Measurements from ENCODE around the gene CILP2. TPM values are rescaled to one million over a fixed set of nuclear protein-coding genes. Genes with fewer than 3 reads are reported as not detected.
A peak's percentile ranks its signal among the peaks of the same experiment; 100 is the strongest.

CILP2 gene
- polyA plus RNA-seq, 1 experiment: 0.20 TPM

DNA sequence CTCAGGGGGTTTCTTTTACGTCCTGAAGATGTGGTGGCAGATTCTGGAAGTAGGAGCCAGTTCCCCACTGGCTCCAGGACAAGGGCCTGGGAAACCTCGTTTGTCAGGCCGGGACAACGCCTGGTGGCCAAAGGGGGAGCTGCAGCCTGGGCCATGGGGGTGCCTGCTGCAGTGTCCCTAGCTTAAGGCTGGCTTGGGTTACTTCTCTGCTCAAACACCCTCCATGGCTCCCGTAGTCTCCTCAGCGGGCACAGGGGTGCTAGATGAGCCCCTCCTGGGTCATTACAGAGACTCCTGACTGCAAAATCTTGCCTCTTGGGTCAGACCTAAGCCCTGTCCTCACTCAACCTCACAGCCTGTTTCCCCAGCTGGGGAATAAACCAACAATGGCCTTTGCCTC lies 14.7 kb downstream of the CILP2 start:
- TF ChIP-seq, protein P1, sequence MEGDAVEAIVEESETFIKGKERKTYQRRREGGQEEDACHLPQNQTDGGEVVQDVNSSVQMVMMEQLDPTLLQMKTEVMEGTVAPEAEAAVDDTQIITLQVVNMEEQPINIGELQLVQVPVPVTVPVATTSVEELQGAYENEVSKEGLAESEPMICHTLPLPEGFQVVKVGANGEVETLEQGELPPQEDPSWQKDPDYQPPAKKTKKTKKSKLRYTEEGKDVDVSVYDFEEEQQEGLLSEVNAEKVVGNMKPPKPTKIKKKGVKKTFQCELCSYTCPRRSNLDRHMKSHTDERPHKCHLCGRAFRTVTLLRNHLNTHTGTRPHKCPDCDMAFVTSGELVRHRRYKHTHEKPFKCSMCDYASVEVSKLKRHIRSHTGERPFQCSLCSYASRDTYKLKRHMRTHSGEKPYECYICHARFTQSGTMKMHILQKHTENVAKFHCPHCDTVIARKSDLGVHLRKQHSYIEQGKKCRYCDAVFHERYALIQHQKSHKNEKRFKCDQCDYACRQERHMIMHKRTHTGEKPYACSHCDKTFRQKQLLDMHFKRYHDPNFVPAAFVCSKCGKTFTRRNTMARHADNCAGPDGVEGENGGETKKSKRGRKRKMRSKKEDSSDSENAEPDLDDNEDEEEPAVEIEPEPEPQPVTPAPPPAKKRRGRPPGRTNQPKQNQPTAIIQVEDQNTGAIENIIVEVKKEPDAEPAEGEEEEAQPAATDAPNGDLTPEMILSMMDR (IDR thresholded peaks at IDR 0.05; ENCODE audit: low read depth, low read length): peak; percentile 79
- no peak overlapping the region for H3K4me3 ChIP-seq (ENCODE audit: low read depth, low read length)
- peaks cover 11% of the 10 kb centered on the region for H3K27me3 ChIP-seq (ENCODE audit: control insufficient read depth, insufficient read depth, low read length)
- no peak overlapping the region for H3K27ac ChIP-seq (ENCODE audit: low read depth, low read length)
- POLR2A ChIA-PET: interaction anchor here (0.8 kb wide), 1 partner anchor 24 kb away, joined by 3 read pairs; no protein-coding TSS in a partner anchor
- CTCF ChIA-PET: interaction anchor here (0.6 to 7.7 kb wide), 22 partner anchors 9 to 666 kb away, joined by 3 to 58 read pairs (median 5); partner anchors contain the start of gene GMIP
- no peak for DNase-seq (ENCODE audit: low read depth, low spot score)
- peaks cover 10% of the 10 kb centered on the region; the same call in 1 of the 2 replicates for H3K9me3 ChIP-seq (ENCODE audit: control insufficient read depth, insufficient read depth, low read length)

DNA sequence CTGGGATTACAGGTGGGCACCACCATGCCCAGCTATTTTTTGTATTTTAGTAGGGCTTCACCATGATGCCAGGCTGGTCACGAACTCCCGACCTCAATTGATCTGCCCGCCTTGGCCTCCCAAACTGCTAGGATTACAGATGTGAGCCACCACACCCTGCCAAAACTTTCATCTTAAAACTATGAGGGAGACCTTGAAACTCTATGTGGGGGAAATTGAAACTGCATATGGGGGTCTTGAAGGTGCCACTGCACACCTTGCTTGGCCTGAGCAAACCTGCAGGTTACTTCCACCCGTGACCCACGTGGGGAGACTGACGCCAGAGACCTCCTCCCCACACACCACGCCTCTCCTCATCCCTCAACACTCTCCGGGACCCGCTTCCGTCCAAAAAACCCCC lies 15.6 kb downstream of the CILP2 start:
- CTCF ChIA-PET: interaction anchor here (0.7 to 7.7 kb wide), 24 partner anchors 7 to 105 kb away, joined by 3 to 58 read pairs (median 4); partner anchors contain the start of gene GMIP
- POLR2A ChIA-PET: interaction anchor here (0.5 kb wide), 1 partner anchor 33 kb away, joined by 3 read pairs; no protein-coding TSS in a partner anchor
- Histone ChIP-seq H3K27me3 (ENCODE audit: control insufficient read depth, insufficient read depth, low read length) (peaks cover 6% of the 10 kb centered on the region), H3K27ac (ENCODE audit: low read depth, low read length) (no peak overlapping the region), H3K4me3 (ENCODE audit: low read depth, low read length) (no peak overlapping the region), H3K9me3 (ENCODE audit: control insufficient read depth, insufficient read depth, low read length) (peaks cover 10% of the 10 kb centered on the region; the same call in 1 of the 2 replicates)
- no peak for DNase-seq (ENCODE audit: low read depth, low spot score)
- TF ChIP-seq, protein P1 (IDR thresholded peaks at IDR 0.05; ENCODE audit: low read depth, low read length): no peak

DNA sequence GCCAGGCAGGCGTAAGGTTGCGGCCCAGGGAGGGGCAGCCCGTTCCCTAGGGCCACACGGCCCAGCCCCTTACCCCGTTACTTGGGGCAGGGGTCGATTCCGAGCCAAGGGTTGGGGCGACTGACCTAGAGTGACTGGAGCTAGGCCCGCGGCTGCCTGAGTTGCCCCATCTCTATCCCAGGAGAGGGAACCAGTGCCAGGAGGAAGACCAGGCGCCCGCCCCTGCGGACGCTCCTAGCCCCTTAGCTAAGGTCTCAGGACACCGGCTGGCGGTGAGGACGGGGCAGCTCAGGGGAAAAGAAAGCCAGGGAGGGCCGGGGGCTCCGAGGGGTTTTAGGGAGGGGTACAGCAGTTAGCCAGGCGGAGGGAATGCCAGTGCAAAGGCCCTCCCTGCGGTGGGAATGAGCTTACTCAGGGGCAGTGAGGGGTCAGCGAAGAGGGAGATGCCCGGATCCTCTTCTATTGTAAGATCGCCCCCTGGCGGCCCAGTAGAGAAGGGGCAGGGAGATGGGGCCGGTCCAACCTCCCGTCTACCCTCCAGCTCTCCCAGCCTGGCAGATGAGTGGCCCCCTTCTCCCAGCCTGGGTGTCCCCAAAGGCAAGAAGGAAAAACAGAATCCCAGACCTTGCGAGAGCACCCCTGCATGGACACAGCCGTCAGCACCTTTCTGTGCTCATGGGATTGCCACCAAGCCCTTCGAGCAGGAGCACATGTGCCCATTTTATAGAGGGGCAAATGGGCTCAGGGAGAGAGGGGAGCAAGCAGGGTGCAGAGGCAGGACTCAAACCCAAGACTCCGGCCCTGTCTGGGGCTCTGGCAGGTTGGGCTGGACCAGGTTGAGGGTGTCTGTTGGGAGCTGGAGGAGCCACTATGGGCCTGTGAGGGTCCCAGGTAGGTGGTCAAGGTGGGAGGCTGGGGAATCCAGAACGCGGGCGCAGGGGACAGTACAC lies 16.3 kb downstream of the CILP2 start:
- H3K4me3 ChIP-seq (ENCODE audit: low read depth, low read length): no peak overlapping the region
- CTCF ChIA-PET: interaction anchor here (0.6 to 7.7 kb wide), 21 partner anchors 8 to 90 kb away, joined by 3 to 58 read pairs (median 4); partner anchors contain the start of gene GMIP

DNA sequence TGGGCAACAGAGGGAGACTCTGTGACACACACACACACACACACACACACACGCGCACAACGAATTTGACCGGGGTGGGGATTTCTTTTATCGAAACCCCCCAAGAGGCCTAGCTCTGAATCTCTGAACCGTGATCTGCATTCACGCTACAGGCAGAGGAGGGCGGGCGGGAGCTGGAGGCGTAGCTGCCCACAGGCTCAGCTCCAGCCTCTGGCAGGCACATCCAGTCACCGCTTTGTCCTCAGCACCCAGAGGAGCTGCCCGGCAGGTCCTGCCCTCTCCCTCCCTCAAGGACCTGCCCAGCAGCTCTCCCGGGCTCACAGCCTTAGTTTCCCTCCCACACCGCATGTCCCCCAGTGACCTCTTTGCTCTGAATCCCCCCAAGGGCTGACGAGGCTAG lies 20.0 kb downstream of the CILP2 start:
- TF ChIP-seq, protein P1 (IDR thresholded peaks at IDR 0.05; ENCODE audit: low read depth, low read length): no peak
- Histone ChIP-seq H3K27ac (ENCODE audit: low read depth, low read length) (no peak overlapping the region), H3K9me3 (ENCODE audit: control insufficient read depth, insufficient read depth, low read length) (no peaks in the 10 kb centered on the region), H3K4me3 (ENCODE audit: low read depth, low read length) (no peak overlapping the region), H3K27me3 (ENCODE audit: control insufficient read depth, insufficient read depth, low read length) (no peaks in the 10 kb centered on the region)
- DNase-seq (ENCODE audit: low read depth, low spot score): no peak
- CTCF ChIA-PET: no interaction called here
- POLR2A ChIA-PET: no interaction called here

More for the DNA sequence above, 16.3 kb downstream of the CILP2 start:
- Histone ChIP-seq H3K9me3 (ENCODE audit: control insufficient read depth, insufficient read depth, low read length) (peaks cover 8% of the 10 kb centered on the region; the same call in 1 of the 2 replicates), H3K27me3 (ENCODE audit: control insufficient read depth, insufficient read depth, low read length) (peaks cover 2% of the 10 kb centered on the region), H3K27ac (ENCODE audit: low read depth, low read length) (no peak overlapping the region)
- TF ChIP-seq, protein P1 (IDR thresholded peaks at IDR 0.05; ENCODE audit: low read depth, low read length): peak; percentile 71
- no peak for DNase-seq (ENCODE audit: low read depth, low spot score)
- POLR2A ChIA-PET: interaction anchor here (0.5 kb wide), 1 partner anchor 33 kb away, joined by 3 read pairs; no protein-coding TSS in a partner anchor

DNA sequence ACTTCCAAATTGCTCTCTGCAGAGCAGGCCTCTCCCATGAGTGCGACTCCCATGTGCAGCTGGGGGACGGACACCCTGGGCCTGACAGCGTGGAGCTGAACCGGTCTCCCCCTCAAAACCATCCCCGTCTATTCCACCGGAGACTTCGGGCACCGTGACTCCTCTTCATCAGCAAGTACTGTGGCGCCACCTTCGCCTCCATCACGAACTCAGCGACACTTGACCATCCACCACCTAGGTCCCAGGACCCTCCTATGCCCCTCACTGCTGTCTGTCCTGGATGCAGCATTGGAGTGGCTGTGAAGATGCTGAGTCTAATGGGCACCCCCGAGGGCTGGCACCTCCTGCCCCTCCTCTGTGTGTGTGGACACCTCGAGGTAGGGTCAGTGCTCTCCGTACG lies 20.6 kb downstream of the CILP2 start:
- no peak for DNase-seq (ENCODE audit: low read depth, low spot score)
- ChIA-PET POLR2A (no interaction called here), CTCF (no interaction called here)
- TF ChIP-seq, protein P1 (IDR thresholded peaks at IDR 0.05; ENCODE audit: low read depth, low read length): no peak
- no peaks in the 10 kb centered on the region for H3K27me3 ChIP-seq (ENCODE audit: control insufficient read depth, insufficient read depth, low read length)
- no peaks in the 10 kb centered on the region for H3K9me3 ChIP-seq (ENCODE audit: control insufficient read depth, insufficient read depth, low read length)
- no peak overlapping the region for H3K27ac ChIP-seq (ENCODE audit: low read depth, low read length)
- H3K4me3 ChIP-seq (ENCODE audit: low read depth, low read length): no peak overlapping the region
